HL-60/S4 (cell line): ENCODE data around the gene VPREB3.

ENCODE experiments used
- in situ Hi-C: fragments of 300-500 bp; cut with MboI; formaldehyde crosslinking; loops from 2 replicates; pipeline ENCODE4 v1.14.3; 2022; ENCODE audit warnings: low sequenced_read_pairs

VPREB3 gene

GRCh38 chr22:23754220-23754919 is at the start of gene VPREB3:
TSS of gene VPREB3 (minus strand) at chr22:23754425. CDS start at chr22:23754363, 62 bp downstream.
- in situ Hi-C loops: no loop called here

- in situ Hi-C loops: no loop called here
These were observed 49.0 kb upstream of the VPREB3 start for GRCh38 chr22:23803001-23803819.

GRCh38 chr22:23801886-23802377 is 47.7 kb upstream of the VPREB3 start:
- in situ Hi-C loops: no loop called here

GRCh38 chr22:23801238-23801821 is 47.1 kb upstream of the VPREB3 start:
- in situ Hi-C loops: no loop called here

- in situ Hi-C loops: no loop called here
These were observed 46.3 kb upstream of the VPREB3 start for GRCh38 chr22:23800297-23801237.

GRCh38 chr22:23796461-23796860 is 42.2 kb upstream of the VPREB3 start:
- in situ Hi-C loops: no loop called here

GRCh38 chr22:23793326-23793725 is 39.1 kb upstream of the VPREB3 start:
- in situ Hi-C loops: no loop called here

- in situ Hi-C loops: no loop called here
These were observed 37.8 kb upstream of the VPREB3 start for GRCh38 chr22:23791738-23792645.

- in situ Hi-C loops: no loop called here
These were observed 36.9 kb upstream of the VPREB3 start for GRCh38 chr22:23790819-23791737.

- in situ Hi-C loops: no loop called here
These were observed 35.4 kb upstream of the VPREB3 start for GRCh38 chr22:23789638-23790037.

GRCh38 chr22:23789121-23789520 is 34.9 kb upstream of the VPREB3 start:
- in situ Hi-C loops: no loop called here

GRCh38 chr22:23787910-23788309 is 33.7 kb upstream of the VPREB3 start:
- in situ Hi-C loops: no loop called here

GRCh38 chr22:23787600-23787896 is 33.3 kb upstream of the VPREB3 start:
- in situ Hi-C loops: no loop called here

GRCh38 chr22:23786752-23787599 is 32.8 kb upstream of the VPREB3 start, which contains the start of gene SMARCB1:
TSS of gene SMARCB1 (plus strand) at chr22:23786966. CDS start at chr22:23787170, 204 bp downstream.
- in situ Hi-C loops: no loop called here

GRCh38 chr22:23786261-23786710 is 32.1 kb upstream of the VPREB3 start:
- in situ Hi-C loops: no loop called here

- in situ Hi-C loops: no loop called here
These were observed 30.0 kb upstream of the VPREB3 start for GRCh38 chr22:23784215-23784732.
